Esophagus (tissue), 2 donors: ENCODE data around the gene RNF114. TPM values are rescaled to one million over a fixed set of nuclear protein-coding genes. Genes with fewer than 3 reads are reported as not detected.
"Not testable (repeated sequence)": the region's sequence is repeated elsewhere in the genome, so short reads cannot be mapped to it uniquely, and the experiment has no call there.

ENCODE experiments used
- H3K27ac ChIP-seq, 2 donors: one replicate each; pipeline ENCODE4 v1.5.1; 2013; ENCODE audit warnings: low read depth in 2 of 2, mild to moderate bottlenecking in 2 of 2, inconsistent platforms in 1 of 2, low read length in 1 of 2, moderate library complexity in 1 of 2
- H3K27me3 ChIP-seq, 2 donors: one replicate each; pipeline ENCODE4 v1.6.1; 2013; ENCODE audit warnings: low read length in 2 of 2, control low read depth in 1 of 2, mild to moderate bottlenecking in 1 of 2; ENCODE audit not compliant: insufficient read depth in 2 of 2, control insufficient read depth in 1 of 2
- H3K36me3 ChIP-seq, 2 donors: one replicate each; pipeline ENCODE4 v1.6.1; 2013; ENCODE audit warnings: low read length in 1 of 2; ENCODE audit not compliant: control insufficient read depth in 2 of 2, insufficient read depth in 2 of 2
- H3K4me1 ChIP-seq, 2 donors: one replicate each; pipeline ENCODE4 v1.6.1; 2013; ENCODE audit warnings: low read length in 1 of 2; ENCODE audit not compliant: control insufficient read depth in 2 of 2, insufficient read depth in 2 of 2
- H3K4me3 ChIP-seq, 2 donors: one replicate each; pipeline ENCODE4 v1.5.1; 2013; ENCODE audit warnings: low read length in 2 of 2, mild to moderate bottlenecking in 2 of 2, low read depth in 1 of 2, moderate library complexity in 1 of 2
- H3K9me3 ChIP-seq, 2 donors: one replicate each; pipeline ENCODE4 v1.6.1; 2013; ENCODE audit warnings: mild to moderate bottlenecking in 2 of 2, low read depth in 1 of 2, low read length in 1 of 2, moderate library complexity in 1 of 2; ENCODE audit not compliant: control insufficient read depth in 2 of 2, insufficient read depth in 1 of 2
- WGBS, 2 donors: extraction: QIAGEN DNeasy Blood & Tissue Kit; methylation state at CpG; one replicate each; pipeline ENCODE4 v1.1.7; 2013; 5-methylcytosine and 5-hydroxymethylcytosine counted together
- polyA plus RNA-seq, 2 donors: library from polyadenylated mRNA; stranded (reverse); fragments of 200-250 nt; gene quantifications; one replicate each; pipeline ENCODE4 v1.2.3, GENCODE V29; 2013
- donor health status: healthy with polysubstance abuse.
- donor health status: Bipolar disorder and iron deficiency.

Gene RNF114
- polyA plus RNA-seq, 2 donors, result 21.0 to 30.3 TPM

GRCh38 chr20:49942942-49943341 lies 6.7 kb downstream of the RNF114 start:
- WGBS, 2 donors, result 93 to 96% methylated on average over 3 of the region's 3 CpGs
- Histone ChIP-seq H3K27me3 (no peaks in the 10 kb centered on the region), H3K27ac (no peak overlapping the region), H3K4me3 (no peak overlapping the region), H3K4me1 (peaks cover 6 to 8% of the 10 kb centered on the region in 2 donors), H3K9me3 (no peaks in the 10 kb centered on the region), H3K36me3 (peaks cover 0 to 6% of the 10 kb centered on the region in 2 donors)

- Histone ChIP-seq H3K27me3 (no peaks in the 10 kb centered on the region), H3K9me3 (no peaks in the 10 kb centered on the region), H3K4me3 (no peak overlapping the region), H3K36me3 (peaks cover 6 to 15% of the 10 kb centered on the region in 2 donors), H3K27ac (no peak overlapping the region), H3K4me1 (no peaks in the 10 kb centered on the region)
- 88 to 93% methylated on average over 3 of the region's 3 CpGs for WGBS, 2 donors
Observed at GRCh38 chr20:49945306-49945700, 9.1 kb downstream of the RNF114 start.

GRCh38 chr20:49945701-49946477 lies 9.7 kb downstream of the RNF114 start:
- peaks cover 10 to 17% of the 10 kb centered on the region in 2 donors for H3K36me3 ChIP-seq
- no peak overlapping the region for H3K27ac ChIP-seq
- H3K4me1 ChIP-seq, result no peaks in the 10 kb centered on the region
- H3K4me3 ChIP-seq, result no peak overlapping the region
- H3K9me3 ChIP-seq, result no peaks in the 10 kb centered on the region
- H3K27me3 ChIP-seq, result no peaks in the 10 kb centered on the region
- 93 to 98% methylated on average over 10 of the region's 10 CpGs for WGBS, 2 donors

- Histone ChIP-seq H3K36me3 (peaks cover 18 to 22% of the 10 kb centered on the region in 2 donors), H3K4me3 (no peak overlapping the region), H3K4me1 (no peaks in the 10 kb centered on the region), H3K27me3 (no peaks in the 10 kb centered on the region), H3K27ac (no peak overlapping the region), H3K9me3 (no peaks in the 10 kb centered on the region)
- WGBS, 2 donors, result 83 to 86% methylated on average over 3 of the region's 3 CpGs
Observed at GRCh38 chr20:49948178-49948577, 12.0 kb downstream of the RNF114 start.

DNA sequence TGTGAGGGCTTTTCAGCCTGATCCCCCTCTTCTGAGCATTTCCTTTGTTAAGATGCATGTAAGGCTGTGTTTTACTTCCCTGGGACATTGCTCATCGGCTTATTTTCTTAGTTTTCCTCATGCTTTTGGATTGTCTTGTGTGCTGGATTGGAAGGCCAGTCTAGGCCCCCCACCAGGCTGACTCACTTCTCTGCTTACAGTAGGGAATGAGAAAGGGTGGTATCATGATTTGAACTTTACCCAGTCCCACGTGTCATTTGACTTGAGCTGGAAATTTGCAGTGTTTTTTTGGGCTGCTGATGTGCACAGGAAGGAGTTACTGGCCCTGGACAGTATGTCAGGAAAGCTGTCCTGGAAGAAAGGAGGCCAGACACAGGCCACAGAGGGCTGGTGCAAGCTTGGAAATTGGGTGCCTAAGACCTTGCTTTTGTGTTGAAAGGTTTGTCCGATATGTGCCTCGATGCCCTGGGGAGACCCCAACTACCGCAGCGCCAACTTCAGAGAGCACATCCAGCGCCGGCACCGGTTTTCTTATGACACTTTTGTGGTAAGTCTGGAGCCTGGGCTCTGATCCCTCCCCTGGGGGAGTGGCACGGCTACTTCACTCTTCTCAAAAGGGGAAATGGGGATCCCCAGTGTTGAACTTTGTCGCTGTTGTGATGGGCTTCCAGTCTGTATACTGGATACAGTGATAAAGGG lies 12.8 kb downstream of the RNF114 start:
- no peak overlapping the region for H3K27ac ChIP-seq
- no peak overlapping the region for H3K4me3 ChIP-seq
- no peaks in the 10 kb centered on the region for H3K4me1 ChIP-seq
- peaks cover 20 to 28% of the 10 kb centered on the region in 2 donors for H3K36me3 ChIP-seq
- H3K9me3 ChIP-seq, result no peaks in the 10 kb centered on the region
- H3K27me3 ChIP-seq, result no peaks in the 10 kb centered on the region
- 89 to 90% methylated on average over 11 of the region's 11 CpGs for WGBS, 2 donors

- Histone ChIP-seq H3K36me3 (peaks cover 21 to 33% of the 10 kb centered on the region in 2 donors), H3K4me1 (no peaks in the 10 kb centered on the region), H3K27me3 (no peaks in the 10 kb centered on the region), H3K27ac (no peak overlapping the region), H3K9me3 (no peaks in the 10 kb centered on the region), H3K4me3 (no peak overlapping the region)
- WGBS, 2 donors, result 82 to 88% methylated on average over 4 of the region's 4 CpGs
Observed at GRCh38 chr20:49951151-49951550, 15.0 kb downstream of the RNF114 start.

GRCh38 chr20:49955167-49955566 lies 19.0 kb downstream of the RNF114 start:
- WGBS, 2 donors, result 90 to 94% methylated on average over 3 of the region's 3 CpGs
- no peak overlapping the region for H3K4me3 ChIP-seq
- H3K27me3 ChIP-seq, result no peaks in the 10 kb centered on the region
- no peaks in the 10 kb centered on the region for H3K9me3 ChIP-seq
- peaks cover 15 to 29% of the 10 kb centered on the region in 2 donors for H3K36me3 ChIP-seq
- no peaks in the 10 kb centered on the region for H3K4me1 ChIP-seq
- H3K27ac ChIP-seq, result no peak overlapping the region

DNA sequence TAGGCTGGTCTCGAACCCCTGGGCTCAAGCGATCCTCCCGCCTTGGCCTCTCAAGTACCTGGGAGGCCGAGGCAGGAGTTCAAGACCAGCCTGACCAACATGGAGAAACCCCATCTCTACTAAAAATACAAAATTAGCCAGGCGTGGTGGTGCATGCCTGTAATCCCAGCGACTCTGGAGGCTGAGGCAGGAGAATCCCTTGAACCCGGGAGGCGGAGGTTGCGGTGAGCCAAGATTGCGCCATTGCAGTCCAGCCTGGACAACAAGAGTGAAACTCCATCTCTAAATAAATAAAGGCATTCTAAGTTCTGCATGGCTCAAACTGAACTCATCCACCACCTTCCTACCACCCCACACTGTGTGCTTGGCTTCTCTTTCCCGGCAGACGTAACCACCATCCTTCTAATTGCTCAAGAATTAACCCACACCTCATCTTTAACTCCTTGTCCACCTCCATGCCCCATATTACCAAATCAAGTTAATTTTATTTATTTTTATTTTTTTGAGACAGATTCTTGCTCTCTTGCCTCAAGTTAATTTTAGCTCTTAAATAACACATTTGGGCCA lies 19.7 kb downstream of the RNF114 start:
- not testable (repeated sequence) for H3K27ac ChIP-seq, H3K4me3 ChIP-seq, H3K4me1 ChIP-seq, H3K27me3 ChIP-seq, H3K9me3 ChIP-seq
- peaks cover 12 to 27% of the 10 kb centered on the region in 2 donors for H3K36me3 ChIP-seq
- 93% methylated on average over 12 of the region's 12 CpGs for WGBS, 2 donors

DNA sequence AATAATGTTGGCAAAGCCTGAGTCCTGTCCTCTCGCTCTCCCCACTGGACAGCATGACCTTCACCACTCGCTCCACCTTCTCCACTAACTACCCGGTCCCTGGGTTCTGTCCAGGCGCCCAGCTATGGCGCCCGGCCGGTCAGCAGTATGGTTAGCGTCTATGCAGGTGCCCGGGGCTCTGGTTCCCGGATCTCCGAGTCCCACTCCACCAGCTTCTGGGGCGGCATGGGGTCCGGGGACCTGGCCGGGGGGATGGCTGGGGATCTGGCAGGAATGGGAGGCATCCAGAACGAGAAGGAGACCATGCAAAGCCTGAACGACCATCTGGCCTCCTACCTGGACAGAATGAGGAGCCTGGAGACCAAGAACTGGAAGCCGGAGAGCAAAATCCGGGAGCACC lies 20.5 kb downstream of the RNF114 start:
- no peak overlapping the region for H3K4me3 ChIP-seq
- no peaks in the 10 kb centered on the region for H3K9me3 ChIP-seq
- H3K27me3 ChIP-seq, result no peaks in the 10 kb centered on the region
- H3K4me1 ChIP-seq, result no peaks in the 10 kb centered on the region
- H3K36me3 ChIP-seq, result peaks cover 12 to 27% of the 10 kb centered on the region in 2 donors
- 95% methylated on average over 18 of the region's 18 CpGs for WGBS, 2 donors
- H3K27ac ChIP-seq, result no peak overlapping the region
